Endothelial cell of umbilical vein (primary cell): Measurements from ENCODE around the gene CUBN. TPM values are rescaled to one million over a fixed set of nuclear protein-coding genes. Genes with fewer than 3 reads are reported as not detected.

ENCODE experiments used
- BruUV-seq: library from RNA; stranded (reverse); fragments of 400-500 nt; replicated peaks from 2 replicates; lab custom pipeline; 2021; lab: Mats Ljungman, UMichigan
- CTCF ChIA-PET: fragments of 300-600, 350-600 bp; sonication (Branson Sonifier 250); formaldehyde crosslinking; loops from one replicate; lab custom pipeline; 2021; ENCODE audit warnings: antibody characterized with exemption, inconsistent platforms; lab: Charles Lee
- POLR2A ChIA-PET: fragments of 300-600, 350-600 bp; sonication (Branson Sonifier 250); formaldehyde crosslinking; loops from one replicate; lab custom pipeline; 2021; ENCODE audit warnings: antibody characterized with exemption, inconsistent platforms; lab: Charles Lee
- DNase-seq: peaks from one replicate; pipeline ENCODE4 v3.0.0-alpha.2; 2011; ENCODE audit warnings: low read depth, low spot score
- FAIRE-seq: peaks from 2 replicates; lab custom pipeline; 2011; peaks lifted over from hg19 to GRCh38; lab: Jason Lieb, UNC
- H2AFZ ChIP-seq: 2 replicates; pipeline ENCODE4 v1.6.0; 2012; ENCODE audit warnings: low read depth, low read length, control low read depth, inconsistent platforms
- H3K27ac ChIP-seq: 2 replicates; pipeline ENCODE4 v1.5.1; 2011; ENCODE audit warnings: low read depth, mild to moderate bottlenecking, control low read depth, low read length, moderate library complexity; ENCODE audit not compliant: insufficient read depth
- H3K27me3 ChIP-seq, 2 experiments: 2 replicates each; pipeline versions ENCODE4 v1.6.0 to v1.6.1; 2011; ENCODE audit warnings: low read length in 2 of 2, mixed read lengths in 1 of 2; ENCODE audit not compliant: control insufficient read depth in 2 of 2, insufficient read depth in 2 of 2
- H3K36me3 ChIP-seq, 2 experiments: 2 replicates in 1 of 2; 3 replicates in 1 of 2; pipeline ENCODE4 v1.5.1; 2011; ENCODE audit warnings: low read length in 2 of 2, mild to moderate bottlenecking in 1 of 2, moderate library complexity in 1 of 2; ENCODE audit not compliant: control insufficient read depth in 2 of 2, insufficient read depth in 2 of 2; ENCODE audit errors: extremely low read depth in 1 of 2
- H3K4me1 ChIP-seq: 3 replicates; pipeline ENCODE4 v1.5.1; 2011; ENCODE audit warnings: mild to moderate bottlenecking, low read length; ENCODE audit not compliant: control insufficient read depth, insufficient read depth; ENCODE audit errors: extremely low read depth
- H3K4me2 ChIP-seq: 2 replicates; pipeline ENCODE4 v1.6.1; 2011; ENCODE audit warnings: low read length, control low read depth, mixed read lengths; ENCODE audit not compliant: insufficient read depth
- H3K4me3 ChIP-seq, 3 experiments: fragments of 200-600 bp in 1 of 3; sonication (generic), shearing (Covaris generic) in 1 of 3; replicated peaks in 1 of 3; 2 replicates each; pipeline ENCODE4 v1.5.1; 2011 to 2016; ENCODE audit warnings: control low read depth in 3 of 3, low read length in 3 of 3, mild to moderate bottlenecking in 2 of 3, inconsistent platforms in 1 of 3, low read depth in 1 of 3, moderate library complexity in 1 of 3; ENCODE audit not compliant: insufficient read depth in 1 of 3
- H3K79me2 ChIP-seq: 2 replicates; pipeline ENCODE4 v1.6.0; 2012; ENCODE audit warnings: low read length, inconsistent platforms; ENCODE audit not compliant: control insufficient read depth, insufficient read depth
- H3K9ac ChIP-seq: replicated peaks from 2 replicates; pipeline ENCODE3; 2011; ENCODE audit warnings: low read length, control low read depth; ENCODE audit not compliant: insufficient read depth; ENCODE audit errors: extremely low read depth
- H3K9me1 ChIP-seq: replicated peaks from 3 replicates; pipeline ENCODE4 v1.6.0; 2011; ENCODE audit warnings: mild to moderate bottlenecking, low read length; ENCODE audit not compliant: control insufficient read depth, insufficient read depth; ENCODE audit errors: extremely low read depth
- H3K9me3 ChIP-seq: replicated peaks from 2 replicates; pipeline ENCODE4 v1.5.1; 2012; ENCODE audit warnings: low read length, inconsistent platforms; ENCODE audit not compliant: control insufficient read depth, insufficient read depth
- H4K20me1 ChIP-seq: replicated peaks from 2 replicates; pipeline ENCODE3; 2011; ENCODE audit warnings: mild to moderate bottlenecking, low read length; ENCODE audit not compliant: control insufficient read depth, insufficient read depth; ENCODE audit errors: extremely low read depth
- EZH2 ChIP-seq: IDR thresholded peaks from 2 replicates; pipeline ENCODE4 v1.6.1; 2012; ENCODE audit warnings: borderline replicate concordance, low read depth, mild to moderate bottlenecking, moderate library complexity, low read length, inconsistent platforms; ENCODE audit not compliant: severe bottlenecking
- FOS ChIP-seq: IDR thresholded peaks from 2 replicates; pipeline ENCODE4 v1.6.1; 2011; ENCODE audit warnings: mild to moderate bottlenecking, low read length, moderate library complexity, borderline replicate concordance; ENCODE audit not compliant: insufficient read depth
- GATA2 ChIP-seq: IDR thresholded peaks from 2 replicates; pipeline ENCODE4 v1.7.0; 2011; ENCODE audit warnings: low read depth, mild to moderate bottlenecking, moderate library complexity, mixed read lengths, low read length; ENCODE audit not compliant: insufficient read length, insufficient read depth
- MAX ChIP-seq: IDR thresholded peaks from 2 replicates; pipeline ENCODE4 v1.6.1; 2011; ENCODE audit not compliant: insufficient read depth, insufficient read length
- POLR2AphosphoS5 ChIP-seq: IDR thresholded peaks from 2 replicates; pipeline ENCODE4 v1.6.1; 2012; ENCODE audit warnings: low read depth, mild to moderate bottlenecking, control low read depth, low read length, moderate library complexity; ENCODE audit not compliant: insufficient read depth
- dilution Hi-C: fragments of 300-500 bp; cut with MboI; formaldehyde crosslinking; loops from one replicate; pipeline ENCODE4 v1.15.0; 2019; ENCODE audit warnings: low sequenced_read_pairs; ENCODE audit not compliant: extremely low pct_ligation_motif_present
- intact Hi-C: fragments of 100-400 bp; cut with micrococcal nuclease; formaldehyde crosslinking; loops from one replicate; pipeline ENCODE4 v1.10.0; 2022
- polyA plus RNA-seq, 4 experiments: library from polyadenylated mRNA; depleted of rRNA in 3 of 4; stranded (reverse) in 3 of 4; unstranded in 1 of 4; fragments of >200 nt; gene quantifications; 2 replicates each; pipeline versions ENCODE4 v1.2.1 to v1.2.3, GENCODE V29; 2011 to 2012; ENCODE audit warnings: missing spikeins in 1 of 4
- total RNA-seq: library from RNA; stranded (reverse); gene quantifications from 2 replicates; pipeline ENCODE4 v1.2.3, GENCODE V29; 2021
- TF ChIP-seq, protein P1 (sequence below), 2 donors: IDR thresholded peaks; 1 replicate in 1 of 2; 2 replicates in 1 of 2; pipeline ENCODE4 v1.5.1; 2011; ENCODE audit warnings: low read length in 2 of 2, mild to moderate bottlenecking in 2 of 2, moderate library complexity in 2 of 2, control low read depth in 1 of 2, inconsistent platforms in 1 of 2, low read depth in 1 of 2; ENCODE audit not compliant: insufficient read depth in 1 of 2; ENCODE audit errors: extremely low read depth in 1 of 2

CUBN gene
- total and polyA plus RNA-seq, 2 donors (not counting 3 experiments of a cell fraction or from before 2014, with no cell fraction given), result 2.7 to 4.6 TPM

DNA sequence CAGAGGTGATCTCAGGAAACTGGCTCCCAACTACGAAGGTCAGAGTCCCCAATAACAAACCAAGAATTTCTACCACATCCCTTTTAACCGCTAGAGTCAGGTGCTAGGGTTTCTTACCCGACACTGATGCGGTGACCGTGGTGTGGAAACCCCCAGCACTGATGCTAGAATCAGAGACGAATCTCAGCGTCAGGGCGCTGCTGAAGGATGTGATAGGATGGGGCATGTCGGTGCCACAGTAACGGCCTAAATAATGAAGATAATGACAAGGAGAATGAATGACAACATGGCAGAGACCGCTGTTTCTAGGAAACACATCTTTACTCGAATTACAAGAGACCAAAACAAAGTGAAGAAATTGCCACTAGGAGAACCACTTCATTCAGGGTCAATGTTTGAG, 181.2 kb downstream of the CUBN start:
- POLR2A ChIA-PET, result no interaction called here
- TF ChIP-seq, protein P1, sequence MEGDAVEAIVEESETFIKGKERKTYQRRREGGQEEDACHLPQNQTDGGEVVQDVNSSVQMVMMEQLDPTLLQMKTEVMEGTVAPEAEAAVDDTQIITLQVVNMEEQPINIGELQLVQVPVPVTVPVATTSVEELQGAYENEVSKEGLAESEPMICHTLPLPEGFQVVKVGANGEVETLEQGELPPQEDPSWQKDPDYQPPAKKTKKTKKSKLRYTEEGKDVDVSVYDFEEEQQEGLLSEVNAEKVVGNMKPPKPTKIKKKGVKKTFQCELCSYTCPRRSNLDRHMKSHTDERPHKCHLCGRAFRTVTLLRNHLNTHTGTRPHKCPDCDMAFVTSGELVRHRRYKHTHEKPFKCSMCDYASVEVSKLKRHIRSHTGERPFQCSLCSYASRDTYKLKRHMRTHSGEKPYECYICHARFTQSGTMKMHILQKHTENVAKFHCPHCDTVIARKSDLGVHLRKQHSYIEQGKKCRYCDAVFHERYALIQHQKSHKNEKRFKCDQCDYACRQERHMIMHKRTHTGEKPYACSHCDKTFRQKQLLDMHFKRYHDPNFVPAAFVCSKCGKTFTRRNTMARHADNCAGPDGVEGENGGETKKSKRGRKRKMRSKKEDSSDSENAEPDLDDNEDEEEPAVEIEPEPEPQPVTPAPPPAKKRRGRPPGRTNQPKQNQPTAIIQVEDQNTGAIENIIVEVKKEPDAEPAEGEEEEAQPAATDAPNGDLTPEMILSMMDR (IDR thresholded peaks at IDR 0.05; ENCODE audit: extremely low read depth in 1 of 2, insufficient read depth in 1 of 2, low read depth in 1 of 2, low read length in 2 of 2), result no peak
- TF ChIP-seq POLR2AphosphoS5, result no peak
- no peak for TF ChIP-seq MAX
- TF ChIP-seq FOS, result no peak
- no peak for TF ChIP-seq EZH2
- no peak for TF ChIP-seq GATA2

More for the DNA sequence above, 181.2 kb downstream of the CUBN start:
- H3K4me2 ChIP-seq, result no peak overlapping the region
- BruUV-seq, result no TSS peak
- DNase-seq (no peak), FAIRE-seq (no peak)
- no peak overlapping the region for H3K27ac ChIP-seq
- peaks cover 49% of the 10 kb centered on the region for H3K4me1 ChIP-seq
- intact Hi-C loops (no loop called here), dilution Hi-C loops (no loop called here)
- no peaks in the 10 kb centered on the region for H3K9me3 ChIP-seq
- CTCF ChIA-PET, result no interaction called here
- H3K36me3 ChIP-seq, result no peaks in the 10 kb centered on the region
- no peaks in the 10 kb centered on the region for H3K27me3 ChIP-seq
- no peak overlapping the region for H3K4me3 ChIP-seq
- H3K79me2 ChIP-seq, result no peaks in the 10 kb centered on the region
- no peaks in the 10 kb centered on the region for H3K9me1 ChIP-seq
- H4K20me1 ChIP-seq, result no peaks in the 10 kb centered on the region
- no peak overlapping the region for H2AFZ ChIP-seq
- H3K9ac ChIP-seq, result no peak overlapping the region
